Activated naive CD4-positive, alpha-beta T cell treated with anti-CD3 and anti-CD28 coated beads for 36 hours (primary cell): ENCODE data around the gene BIRC3. TPM values are rescaled to one million over a fixed set of nuclear protein-coding genes. Genes with fewer than 3 reads are reported as not detected.
"Not testable (repeated sequence)": the region's sequence is repeated elsewhere in the genome, so short reads cannot be mapped to it uniquely, and the experiment has no call there.

Experiments
- CTCF ChIA-PET: fragments of 350-600 bp; sonication (Branson Sonifier 250); formaldehyde crosslinking; loops from one replicate; lab custom pipeline; 2021; ENCODE audit warnings: antibody characterized with exemption; lab: Charles Lee
- DNase-seq: peaks from one replicate; pipeline ENCODE4 v3.0.0-alpha.2; 2020
- H3K27ac Mint-ChIP-seq: one replicate; pipeline ENCODE4 v1.8.0; 2021; ENCODE audit warnings: mild to moderate bottlenecking, mixed read lengths
- H3K27me3 Mint-ChIP-seq: one replicate; pipeline ENCODE4 v1.8.0; 2021; ENCODE audit warnings: low read depth, mixed read lengths
- H3K36me3 Mint-ChIP-seq: one replicate; pipeline ENCODE4 v1.8.0; 2021; ENCODE audit warnings: low read depth, mixed read lengths
- H3K4me1 Mint-ChIP-seq: one replicate; pipeline ENCODE4 v1.8.0; 2021; ENCODE audit warnings: low read depth, mixed read lengths
- H3K4me3 Mint-ChIP-seq: one replicate; pipeline ENCODE4 v1.8.0; 2021; ENCODE audit warnings: mild to moderate bottlenecking, moderate library complexity, mixed read lengths
- H3K9me3 Mint-ChIP-seq: one replicate; pipeline ENCODE4 v1.8.0; 2021; ENCODE audit warnings: mixed read lengths
- intact Hi-C: fragments of 100-400 bp; cut with micrococcal nuclease; formaldehyde crosslinking; loops from one replicate; pipeline ENCODE4 v1.15.1; 2023
- total RNA-seq, 2 experiments: library from RNA; stranded (reverse); gene quantifications; one replicate each; pipeline ENCODE4 v1.2.3, GENCODE V29; 2021

BIRC3 gene
- total RNA-seq, 2 experiments from 2014 or later, result 100 to 105 TPM

GRCh38 chr11:102347462-102348370 lies 30.4 kb downstream of the BIRC3 start:
- peaks cover 27% of the 10 kb centered on the region for H3K36me3 Mint-ChIP-seq

GRCh38 chr11:102357116-102357515 lies 39.8 kb downstream of the BIRC3 start:
- Mint-ChIP-seq H3K27ac (peak overlapping the region; percentile 9), H3K27me3 (no peaks in the 10 kb centered on the region), H3K4me1 (peaks cover 65% of the 10 kb centered on the region), H3K9me3 (peaks cover 4% of the 10 kb centered on the region), H3K4me3 (no peak overlapping the region), H3K36me3 (peaks cover 63% of the 10 kb centered on the region)
- no peak for DNase-seq
- intact Hi-C loops, result no loop called here
- CTCF ChIA-PET, result interaction anchor here (1.5 kb wide), 1 partner anchor 34 kb away, joined by 3 read pairs; no protein-coding TSS in a partner anchor

More at GRCh38 chr11:102347462-102348370, 30.4 kb downstream of the BIRC3 start:
- H3K9me3 Mint-ChIP-seq, result no peaks in the 10 kb centered on the region
- H3K4me3 Mint-ChIP-seq, result peak overlapping the region; percentile 77
- CTCF ChIA-PET, result interaction anchor here (1.1 to 3.2 kb wide), 7 partner anchors 12 to 319 kb away, joined by 3 to 18 read pairs (median 7); no protein-coding TSS in a partner anchor
- no peaks in the 10 kb centered on the region for H3K27me3 Mint-ChIP-seq
- intact Hi-C loops, result loop anchor here (1.0 kb wide), 9 partner anchors 14 to 432 kb away; partner anchors contain the start of genes BIRC3, CEP126 and TMEM123
- peak overlapping the region; percentile 99 for H3K27ac Mint-ChIP-seq
- peaks cover 43% of the 10 kb centered on the region for H3K4me1 Mint-ChIP-seq
- DNase-seq, result peak; percentile 40

GRCh38 chr11:102359372-102359771 lies 42.1 kb downstream of the BIRC3 start:
- intact Hi-C loops, result no loop called here
- H3K9me3 Mint-ChIP-seq, result peaks cover 4% of the 10 kb centered on the region
- CTCF ChIA-PET, result interaction anchor here (0.6 to 3.4 kb wide), 7 partner anchors 10 to 307 kb away, joined by 3 to 18 read pairs (median 5); no protein-coding TSS in a partner anchor
- H3K27ac Mint-ChIP-seq, result no peak overlapping the region
- peaks cover 66% of the 10 kb centered on the region for H3K36me3 Mint-ChIP-seq
- peaks cover 65% of the 10 kb centered on the region for H3K4me1 Mint-ChIP-seq
- no peak overlapping the region for H3K4me3 Mint-ChIP-seq
- H3K27me3 Mint-ChIP-seq, result no peaks in the 10 kb centered on the region
- no peak for DNase-seq

GRCh38 chr11:102360681-102361080 lies 43.4 kb downstream of the BIRC3 start:
- no peaks in the 10 kb centered on the region for H3K27me3 Mint-ChIP-seq
- intact Hi-C loops, result loop anchor here (1.0 kb wide), 1 partner anchor 13 kb away; the partner anchor contains the start of gene BIRC2
- peaks cover 56% of the 10 kb centered on the region for H3K4me1 Mint-ChIP-seq
- H3K9me3 Mint-ChIP-seq, result peaks cover 1% of the 10 kb centered on the region
- H3K4me3 Mint-ChIP-seq, result peak overlapping the region; percentile 49
- CTCF ChIA-PET, result interaction anchor here (0.6 to 3.4 kb wide), 5 partner anchors 8 to 252 kb away, joined by 3 to 18 read pairs (median 5); no protein-coding TSS in a partner anchor
- H3K27ac Mint-ChIP-seq, result peak overlapping the region; percentile 79
- DNase-seq, result no peak
- H3K36me3 Mint-ChIP-seq, result peaks cover 66% of the 10 kb centered on the region

GRCh38 chr11:102361086-102362031 lies 44.1 kb downstream of the BIRC3 start:
- Mint-ChIP-seq H3K4me1 (peaks cover 54% of the 10 kb centered on the region), H3K9me3 (peaks cover 1% of the 10 kb centered on the region), H3K27ac (peak overlapping the region; percentile 79), H3K36me3 (peaks cover 59% of the 10 kb centered on the region), H3K27me3 (no peaks in the 10 kb centered on the region), H3K4me3 (peak overlapping the region; percentile 49)
- intact Hi-C loops, result loop anchor here (1.0 kb wide), 2 partner anchors 14 to 73 kb away; partner anchors contain the start of gene BIRC2
- CTCF ChIA-PET, result interaction anchor here (1.0 to 3.4 kb wide), 2 partner anchors 29 to 251 kb away, joined by 5 to 17 read pairs; no protein-coding TSS in a partner anchor
- peak; percentile 44 for DNase-seq

- Mint-ChIP-seq H3K27ac (no peak overlapping the region), H3K9me3 (peaks cover 1% of the 10 kb centered on the region), H3K36me3 (peaks cover 56% of the 10 kb centered on the region), H3K4me3 (no peak overlapping the region), H3K27me3 (no peaks in the 10 kb centered on the region), H3K4me1 (peaks cover 50% of the 10 kb centered on the region)
- no peak for DNase-seq
- CTCF ChIA-PET, result interaction anchor here (1.3 to 1.8 kb wide), 3 partner anchors 23 to 131 kb away, joined by 3 to 6 read pairs (median 6); no protein-coding TSS in a partner anchor
- intact Hi-C loops, result no loop called here
These were observed 47.7 kb downstream of the BIRC3 start for GRCh38 chr11:102364991-102365390.

GRCh38 chr11:102367364-102367763 lies 50.1 kb downstream of the BIRC3 start:
- H3K4me1 Mint-ChIP-seq, result peaks cover 34% of the 10 kb centered on the region
- intact Hi-C loops, result loop anchor here (1.0 kb wide), 4 partner anchors 63 to 299 kb away; no protein-coding TSS in a partner anchor
- H3K4me3 Mint-ChIP-seq, result no peak overlapping the region
- no peaks in the 10 kb centered on the region for H3K9me3 Mint-ChIP-seq
- no peaks in the 10 kb centered on the region for H3K27me3 Mint-ChIP-seq
- CTCF ChIA-PET, result interaction anchor here (0.7 to 3.8 kb wide), 13 partner anchors 8 to 299 kb away, joined by 3 to 19 read pairs (median 4); no protein-coding TSS in a partner anchor
- H3K36me3 Mint-ChIP-seq, result peaks cover 45% of the 10 kb centered on the region
- H3K27ac Mint-ChIP-seq, result peak overlapping the region; percentile 1
- no peak for DNase-seq

- H3K27ac Mint-ChIP-seq, result peak overlapping the region; percentile 61
- H3K9me3 Mint-ChIP-seq, result peaks cover 1% of the 10 kb centered on the region
- CTCF ChIA-PET, result interaction anchor here (0.6 to 3.8 kb wide), 8 partner anchors 15 to 245 kb away, joined by 3 to 19 read pairs (median 4); no protein-coding TSS in a partner anchor
- no peaks in the 10 kb centered on the region for H3K27me3 Mint-ChIP-seq
- H3K36me3 Mint-ChIP-seq, result peaks cover 41% of the 10 kb centered on the region
- no peak for DNase-seq
- H3K4me1 Mint-ChIP-seq, result peaks cover 31% of the 10 kb centered on the region
- H3K4me3 Mint-ChIP-seq, result no peak overlapping the region
- intact Hi-C loops, result loop anchor here (1.0 kb wide), 1 partner anchor 85 kb away; no protein-coding TSS in a partner anchor
These were observed 51.2 kb downstream of the BIRC3 start for GRCh38 chr11:102368472-102368871.

- H3K4me3 Mint-ChIP-seq, H3K9me3 Mint-ChIP-seq, H3K27ac Mint-ChIP-seq, intact Hi-C loops, H3K27me3 Mint-ChIP-seq, DNase-seq: not testable (repeated sequence)
- H3K36me3 Mint-ChIP-seq, result peaks cover 35% of the 10 kb centered on the region
- peaks cover 28% of the 10 kb centered on the region for H3K4me1 Mint-ChIP-seq
- CTCF ChIA-PET, result interaction anchor here (1.0 to 2.1 kb wide), 4 partner anchors 8 to 238 kb away, joined by 3 to 15 read pairs (median 4); no protein-coding TSS in a partner anchor
These were observed 57.5 kb downstream of the BIRC3 start for GRCh38 chr11:102374633-102375424.

- Mint-ChIP-seq H3K36me3 (peaks cover 41% of the 10 kb centered on the region), H3K4me1 (peaks cover 28% of the 10 kb centered on the region), H3K4me3 (no peak overlapping the region), H3K27ac (no peak overlapping the region), H3K9me3 (peaks cover 1% of the 10 kb centered on the region), H3K27me3 (no peaks in the 10 kb centered on the region)
- no peak for DNase-seq
- intact Hi-C loops, result no loop called here
- CTCF ChIA-PET, result interaction anchor here (1.0 to 2.1 kb wide), 5 partner anchors 9 to 237 kb away, joined by 3 to 15 read pairs (median 6); no protein-coding TSS in a partner anchor
These were observed 58.6 kb downstream of the BIRC3 start for GRCh38 chr11:102375720-102376399.
